Activated CD4-positive, alpha-beta T cell treated with anti-CD3 and anti-CD28 coated beads, Interleukin-2, amount 50 U/mL, for 16 hours (primary cell): ENCODE data around the gene NEFH.

Experiments used
- DNase-seq: peaks from one replicate; pipeline ENCODE4 v3.0.0-alpha.2; 2020

Gene NEFH

GRCh38 chr22:29509298-29509697 lies 29.3 kb downstream of the NEFH start:
- no peak for DNase-seq

- DNase-seq, result no peak
Measured at GRCh38 chr22:29509815-29510214, 29.8 kb downstream of the NEFH start.

GRCh38 chr22:29510542-29510941 lies 30.5 kb downstream of the NEFH start:
- DNase-seq, result no peak

- no peak for DNase-seq
Measured at GRCh38 chr22:29511126-29511862, 31.3 kb downstream of the NEFH start.

GRCh38 chr22:29512031-29512430 lies 32.0 kb downstream of the NEFH start:
- DNase-seq, result no peak

GRCh38 chr22:29517215-29517908 lies 37.3 kb downstream of the NEFH start:
- no peak for DNase-seq

GRCh38 chr22:29518427-29518826 lies 38.4 kb downstream of the NEFH start:
- no peak for DNase-seq

- no peak for DNase-seq
Measured at GRCh38 chr22:29519996-29520395, 40.0 kb downstream of the NEFH start.

GRCh38 chr22:29520851-29521250 lies 40.8 kb downstream of the NEFH start:
- DNase-seq, result no peak

- no peak for DNase-seq
Measured at GRCh38 chr22:29521526-29521925, 41.5 kb downstream of the NEFH start.

- no peak for DNase-seq
Measured at GRCh38 chr22:29523761-29524160, 43.7 kb downstream of the NEFH start.

GRCh38 chr22:29524442-29525191 lies 44.6 kb downstream of the NEFH start:
- peak; percentile 5 for DNase-seq

- no peak for DNase-seq
Measured at GRCh38 chr22:29528144-29528543, 48.1 kb downstream of the NEFH start.

- no peak for DNase-seq
Measured at GRCh38 chr22:29530716-29531115, 50.7 kb downstream of the NEFH start.

- no peak for DNase-seq
Measured at GRCh38 chr22:29531419-29531818, 51.4 kb downstream of the NEFH start.

GRCh38 chr22:29536411-29536810 lies 56.4 kb downstream of the NEFH start:
- no peak for DNase-seq

- no peak for DNase-seq
Measured at GRCh38 chr22:29539105-29539504, 59.1 kb downstream of the NEFH start.
